ENCODE results near the gene EGFLAM.

- TF ChIP-seq CTCF (conservative IDR thresholded peaks at IDR 0.05; ENCODE audit: low read depth in 2 of 2) = no peak
- TF ChIP-seq EZH2 (IDR thresholded peaks at IDR 0.05; ENCODE audit: low read depth, unreplicated experiment) = no peak
- TF ChIP-seq ETS1 (IDR thresholded peaks at IDR 0.05) = no peak
- TF ChIP-seq POLR2AphosphoS5 (IDR thresholded peaks at IDR 0.05; ENCODE audit: low read depth) = no peak
Observed at GRCh38 chr5:38478166-38478565, 219.8 kb downstream of the EGFLAM start.

Measured in GM23338 (cell line).